Fibroblast of mammary gland (primary cell): ENCODE results near the gene NFKB1.

Experiments
- DNase-seq: peaks from one replicate; pipeline ENCODE4 v3.0.0-alpha.2; 2010; ENCODE audit warnings: low read depth
- H3K4me3 ChIP-seq: 2 replicates; pipeline ENCODE4 v1.5.1; 2011; ENCODE audit warnings: low read depth, mild to moderate bottlenecking, low read length, moderate library complexity; ENCODE audit not compliant: control insufficient read depth
- CTCF ChIP-seq: conservative IDR thresholded peaks from 2 replicates; pipeline ENCODE4 v1.5.1; 2011; ENCODE audit warnings: low read depth, low read length, inconsistent platforms; ENCODE audit not compliant: control insufficient read depth, insufficient read depth

Gene NFKB1

GRCh38 chr4:102533904-102534303 lies 32.7 kb downstream of the NFKB1 start:
- H3K4me3 ChIP-seq: no peak overlapping the region
- no peak for DNase-seq
- no peak for TF ChIP-seq CTCF

GRCh38 chr4:102534845-102535244 lies 33.7 kb downstream of the NFKB1 start:
- no peak for TF ChIP-seq CTCF
- H3K4me3 ChIP-seq: no peak overlapping the region
- no peak for DNase-seq

DNA sequence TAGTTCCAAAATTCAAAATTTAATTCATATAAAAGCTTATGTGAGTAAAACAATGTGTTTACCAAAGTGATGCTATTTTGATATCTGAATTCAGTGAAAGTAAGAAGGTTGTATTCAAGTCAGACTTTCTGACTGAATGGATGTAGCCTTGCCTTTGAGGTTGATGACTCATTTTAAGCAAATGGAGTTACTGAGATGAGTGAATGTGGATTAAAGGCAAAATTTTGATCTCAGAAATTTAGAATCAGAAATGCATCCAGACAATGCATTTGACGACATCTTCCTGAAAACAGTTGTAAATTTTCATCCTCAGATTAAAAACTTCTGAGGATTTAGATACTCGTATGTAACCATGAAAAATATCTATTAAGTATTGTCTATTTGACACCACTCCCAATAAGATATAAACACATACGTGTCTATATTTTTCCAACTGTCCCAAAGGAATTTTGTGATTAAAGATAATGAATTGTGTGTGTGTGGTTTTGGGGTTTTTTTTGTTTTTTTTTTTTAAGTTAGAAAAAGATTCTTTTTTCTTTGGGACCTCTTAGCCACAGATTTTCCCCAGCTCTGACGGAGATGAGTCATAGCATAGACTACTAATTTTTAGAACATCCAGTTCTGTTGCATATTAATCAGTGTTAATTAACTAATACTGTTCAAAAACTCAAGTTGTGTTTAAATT lies 34.4 kb downstream of the NFKB1 start:
- peak; percentile 84 for DNase-seq
- no peak overlapping the region for H3K4me3 ChIP-seq
- TF ChIP-seq CTCF: no peak

DNA sequence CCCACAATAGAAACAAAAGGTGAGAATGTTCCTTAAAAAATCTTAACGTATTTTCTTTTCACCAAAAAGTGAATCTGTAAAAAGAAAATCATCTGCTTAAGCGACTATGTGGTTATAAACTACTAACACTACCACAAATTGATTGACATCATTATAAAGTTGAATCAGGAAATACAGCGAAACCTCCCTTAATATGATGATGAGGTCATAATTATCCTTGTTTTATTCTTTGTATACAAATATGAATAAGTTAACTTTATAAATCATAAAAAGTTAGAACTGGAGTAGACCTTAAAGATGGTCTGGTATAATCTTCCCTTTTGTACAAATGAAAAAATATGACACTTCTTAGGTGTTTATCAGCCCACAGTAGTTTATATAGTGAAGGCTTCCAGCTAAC lies 35.6 kb downstream of the NFKB1 start:
- H3K4me3 ChIP-seq: no peak overlapping the region
- no peak for TF ChIP-seq CTCF
- DNase-seq: no peak

DNA sequence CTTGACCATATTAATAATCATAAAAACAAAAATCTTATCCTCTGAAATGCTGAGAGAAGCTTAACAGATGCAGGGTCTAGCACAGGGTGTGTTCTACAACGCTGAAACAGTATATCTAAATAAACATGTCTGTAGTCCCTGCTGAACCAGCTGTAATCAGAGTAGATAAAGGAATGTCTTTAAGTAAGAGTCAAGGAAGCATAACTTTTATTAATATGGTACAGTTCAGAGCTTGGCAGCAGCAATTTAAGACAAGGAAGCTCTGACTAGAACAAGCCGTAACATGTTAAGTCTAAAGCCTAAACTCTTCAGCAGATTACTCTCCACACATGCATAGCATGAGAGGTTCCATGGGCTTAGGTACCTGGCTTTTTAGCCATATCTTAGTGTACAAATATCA lies 36.1 kb downstream of the NFKB1 start:
- TF ChIP-seq CTCF: no peak
- H3K4me3 ChIP-seq: no peak overlapping the region
- DNase-seq: no peak

- no peak for TF ChIP-seq CTCF
- DNase-seq: no peak
Observed at GRCh38 chr4:102541697-102542096, 40.5 kb downstream of the NFKB1 start.

More at GRCh38 chr4:102541697-102542096, 40.5 kb downstream of the NFKB1 start:
- H3K4me3 ChIP-seq: no peak overlapping the region
